ENCODE results near the gene EMILIN2.

- no peak for TF ChIP-seq FOXM1 (IDR thresholded peaks at IDR 0.05; ENCODE audit: borderline replicate concordance)
- TF ChIP-seq SUZ12 (IDR thresholded peaks at IDR 0.05): no peak
- no peak for TF ChIP-seq TARDBP (IDR thresholded peaks at IDR 0.05)
- no peak for TF ChIP-seq PKNOX1 (IDR thresholded peaks at IDR 0.05)
- TF ChIP-seq ZNF384 (IDR thresholded peaks at IDR 0.05): no peak
- no peak for TF ChIP-seq HDGF (IDR thresholded peaks at IDR 0.05; ENCODE audit: borderline replicate concordance)
- TF ChIP-seq SP1 (IDR thresholded peaks at IDR 0.05): no peak
- no peak for TF ChIP-seq FOXA1 (IDR thresholded peaks at IDR 0.05)
These were observed 43.8 kb downstream of the EMILIN2 start for GRCh38 chr18:2890606-2891005.
